G401 (cell line): ENCODE measurements around the gene DDX20. TPM values are rescaled to one million over a fixed set of nuclear protein-coding genes. Genes with fewer than 3 reads are reported as not detected.

Source experiments
- DNase-seq: peaks from one replicate; pipeline ENCODE4 v3.0.0-alpha.2; 2015; ENCODE audit warnings: low spot score
- in situ Hi-C: cut with HindIII; loops from 2 replicates; pipeline ENCODE4 v1.10.0; 2016; ENCODE audit warnings: low sequenced_read_pairs, mixed read lengths
- total RNA-seq: library from RNA; depleted of rRNA; stranded (reverse); fragments of >200 nt; shearing (Covaris generic); gene quantifications from 2 replicates; pipeline ENCODE4 v1.2.3, GENCODE V29; 2014; rRNA removed

Gene DDX20
- total RNA-seq = 21.8 and 37.9 TPM in 2 replicates

- peak; percentile 92 for DNase-seq
- in situ Hi-C loops = no loop called here
These were observed at the start of gene DDX20 for GRCh38 chr1:111755331-111756123. TSS of gene DDX20 (plus strand) at chr1:111755901. CDS start at chr1:111755925, 24 bp downstream.

- DNase-seq = no peak
- in situ Hi-C loops = no loop called here
These were observed 48.8 kb upstream of the DDX20 start for GRCh38 chr1:111706921-111707320.

- in situ Hi-C loops = no loop called here
- no peak for DNase-seq
These were observed 47.8 kb upstream of the DDX20 start for GRCh38 chr1:111707906-111708305.

- in situ Hi-C loops = no loop called here
- DNase-seq = no peak
These were observed 45.7 kb upstream of the DDX20 start for GRCh38 chr1:111709986-111710385.

GRCh38 chr1:111716333-111716732, 39.4 kb upstream of the DDX20 start:
- no peak for DNase-seq
- in situ Hi-C loops = no loop called here

- DNase-seq = no peak
- in situ Hi-C loops = no loop called here
These were observed 38.3 kb upstream of the DDX20 start for GRCh38 chr1:111717450-111717849.

- DNase-seq = no peak
- in situ Hi-C loops = no loop called here
These were observed 36.6 kb upstream of the DDX20 start for GRCh38 chr1:111719135-111719534.

GRCh38 chr1:111719674-111720132, 36.0 kb upstream of the DDX20 start:
- no peak for DNase-seq
- in situ Hi-C loops = no loop called here

GRCh38 chr1:111720274-111720976, 35.3 kb upstream of the DDX20 start:
- peak; percentile 24 for DNase-seq
- in situ Hi-C loops = no loop called here

GRCh38 chr1:111720977-111721786, 34.5 kb upstream of the DDX20 start:
- DNase-seq = peak; percentile 12
- in situ Hi-C loops = no loop called here

- DNase-seq = no peak
- in situ Hi-C loops = no loop called here
These were observed 32.5 kb upstream of the DDX20 start for GRCh38 chr1:111723091-111723806.

GRCh38 chr1:111723871-111724270, 31.8 kb upstream of the DDX20 start:
- DNase-seq = no peak
- in situ Hi-C loops = no loop called here

- peak; percentile 50 for DNase-seq
- in situ Hi-C loops = no loop called here
These were observed 30.5 kb upstream of the DDX20 start for GRCh38 chr1:111725192-111725591.

- DNase-seq = no peak
- in situ Hi-C loops = no loop called here
These were observed 28.6 kb upstream of the DDX20 start for GRCh38 chr1:111727056-111727455.

GRCh38 chr1:111729271-111729921, 26.3 kb upstream of the DDX20 start:
- peak; percentile 35 for DNase-seq
- in situ Hi-C loops = no loop called here

GRCh38 chr1:111729946-111730681, 25.6 kb upstream of the DDX20 start:
- in situ Hi-C loops = no loop called here
- DNase-seq = no peak

- DNase-seq = no peak
- in situ Hi-C loops = no loop called here
These were observed 25.0 kb upstream of the DDX20 start for GRCh38 chr1:111730706-111731105.

GRCh38 chr1:111731956-111732355, 23.7 kb upstream of the DDX20 start:
- no peak for DNase-seq
- in situ Hi-C loops = no loop called here
